Measurements from ENCODE around the gene FUS.

DNA sequence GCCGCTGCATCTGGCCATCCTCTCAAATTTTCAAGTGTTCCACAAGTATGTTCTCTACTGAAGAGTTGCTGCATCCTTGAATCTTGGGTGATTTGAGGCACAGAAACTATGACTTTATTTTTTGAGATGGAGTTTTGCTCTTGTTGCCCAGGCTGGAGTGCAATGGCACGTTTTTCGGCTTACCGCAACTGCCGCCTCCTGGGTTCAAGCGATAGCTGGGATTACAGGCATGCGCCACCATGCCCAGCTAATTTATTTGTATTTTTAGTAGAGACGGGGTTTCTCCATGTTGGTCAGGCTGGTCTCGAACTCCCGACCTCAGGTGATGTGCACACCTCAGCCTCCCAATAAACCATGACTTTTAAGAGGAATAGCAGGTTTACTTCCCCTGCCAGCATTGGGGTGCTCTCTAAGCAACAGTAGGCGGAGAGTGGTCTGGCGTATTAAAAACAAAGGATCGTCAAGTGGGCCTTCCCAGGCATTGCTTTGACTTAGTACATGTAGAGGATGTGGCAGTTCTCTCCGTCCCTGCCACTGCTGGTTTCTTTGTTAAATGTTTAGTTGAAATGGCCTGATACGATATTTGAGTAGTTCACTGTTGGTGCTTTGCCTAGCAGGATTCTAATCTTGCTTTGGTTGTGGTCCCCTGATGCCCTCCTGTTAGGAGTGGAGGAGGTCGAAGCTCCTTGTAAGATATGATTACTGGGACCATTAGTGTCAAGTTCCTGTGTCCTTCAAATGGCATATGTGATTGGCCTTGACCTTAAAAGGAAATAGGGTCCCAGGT lies 13.1 kb downstream of the FUS start:
- no peak for TF ChIP-seq ZNF425 (CRISPR knock-in tag; conservative IDR thresholded peaks at IDR 0.05)
- TF ChIP-seq, protein P1, sequence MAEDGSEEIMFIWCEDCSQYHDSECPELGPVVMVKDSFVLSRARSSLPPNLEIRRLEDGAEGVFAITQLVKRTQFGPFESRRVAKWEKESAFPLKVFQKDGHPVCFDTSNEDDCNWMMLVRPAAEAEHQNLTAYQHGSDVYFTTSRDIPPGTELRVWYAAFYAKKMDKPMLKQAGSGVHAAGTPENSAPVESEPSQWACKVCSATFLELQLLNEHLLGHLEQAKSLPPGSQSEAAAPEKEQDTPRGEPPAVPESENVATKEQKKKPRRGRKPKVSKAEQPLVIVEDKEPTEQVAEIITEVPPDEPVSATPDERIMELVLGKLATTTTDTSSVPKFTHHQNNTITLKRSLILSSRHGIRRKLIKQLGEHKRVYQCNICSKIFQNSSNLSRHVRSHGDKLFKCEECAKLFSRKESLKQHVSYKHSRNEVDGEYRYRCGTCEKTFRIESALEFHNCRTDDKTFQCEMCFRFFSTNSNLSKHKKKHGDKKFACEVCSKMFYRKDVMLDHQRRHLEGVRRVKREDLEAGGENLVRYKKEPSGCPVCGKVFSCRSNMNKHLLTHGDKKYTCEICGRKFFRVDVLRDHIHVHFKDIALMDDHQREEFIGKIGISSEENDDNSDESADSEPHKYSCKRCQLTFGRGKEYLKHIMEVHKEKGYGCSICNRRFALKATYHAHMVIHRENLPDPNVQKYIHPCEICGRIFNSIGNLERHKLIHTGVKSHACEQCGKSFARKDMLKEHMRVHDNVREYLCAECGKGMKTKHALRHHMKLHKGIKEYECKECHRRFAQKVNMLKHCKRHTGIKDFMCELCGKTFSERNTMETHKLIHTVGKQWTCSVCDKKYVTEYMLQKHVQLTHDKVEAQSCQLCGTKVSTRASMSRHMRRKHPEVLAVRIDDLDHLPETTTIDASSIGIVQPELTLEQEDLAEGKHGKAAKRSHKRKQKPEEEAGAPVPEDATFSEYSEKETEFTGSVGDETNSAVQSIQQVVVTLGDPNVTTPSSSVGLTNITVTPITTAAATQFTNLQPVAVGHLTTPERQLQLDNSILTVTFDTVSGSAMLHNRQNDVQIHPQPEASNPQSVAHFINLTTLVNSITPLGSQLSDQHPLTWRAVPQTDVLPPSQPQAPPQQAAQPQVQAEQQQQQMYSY (CRISPR knock-in tag; IDR thresholded peaks at IDR 0.05): no peak
- TF ChIP-seq FOXP1 (CRISPR knock-in tag; IDR thresholded peaks at IDR 0.05; ENCODE audit: borderline replicate concordance): no peak
- TF ChIP-seq, protein P2, sequence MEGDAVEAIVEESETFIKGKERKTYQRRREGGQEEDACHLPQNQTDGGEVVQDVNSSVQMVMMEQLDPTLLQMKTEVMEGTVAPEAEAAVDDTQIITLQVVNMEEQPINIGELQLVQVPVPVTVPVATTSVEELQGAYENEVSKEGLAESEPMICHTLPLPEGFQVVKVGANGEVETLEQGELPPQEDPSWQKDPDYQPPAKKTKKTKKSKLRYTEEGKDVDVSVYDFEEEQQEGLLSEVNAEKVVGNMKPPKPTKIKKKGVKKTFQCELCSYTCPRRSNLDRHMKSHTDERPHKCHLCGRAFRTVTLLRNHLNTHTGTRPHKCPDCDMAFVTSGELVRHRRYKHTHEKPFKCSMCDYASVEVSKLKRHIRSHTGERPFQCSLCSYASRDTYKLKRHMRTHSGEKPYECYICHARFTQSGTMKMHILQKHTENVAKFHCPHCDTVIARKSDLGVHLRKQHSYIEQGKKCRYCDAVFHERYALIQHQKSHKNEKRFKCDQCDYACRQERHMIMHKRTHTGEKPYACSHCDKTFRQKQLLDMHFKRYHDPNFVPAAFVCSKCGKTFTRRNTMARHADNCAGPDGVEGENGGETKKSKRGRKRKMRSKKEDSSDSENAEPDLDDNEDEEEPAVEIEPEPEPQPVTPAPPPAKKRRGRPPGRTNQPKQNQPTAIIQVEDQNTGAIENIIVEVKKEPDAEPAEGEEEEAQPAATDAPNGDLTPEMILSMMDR (IDR thresholded peaks at IDR 0.05): no peak
- TF ChIP-seq USF2 (CRISPR knock-in tag; IDR thresholded peaks at IDR 0.05): no peak
- no peak for TF ChIP-seq MAX (CRISPR knock-in tag; IDR thresholded peaks at IDR 0.05)
- no peak for TF ChIP-seq ZNF232 (CRISPR knock-in tag; IDR thresholded peaks at IDR 0.05)
- no peak for TF ChIP-seq USF1 (CRISPR knock-in tag; IDR thresholded peaks at IDR 0.05)
- TF ChIP-seq ESRRA (CRISPR knock-in tag; IDR thresholded peaks at IDR 0.05; ENCODE audit: borderline replicate concordance): no peak
- no peak for TF ChIP-seq ELF4 (CRISPR knock-in tag; IDR thresholded peaks at IDR 0.05; ENCODE audit: low read depth)
- no peak for TF ChIP-seq MYBL2 (CRISPR knock-in tag; IDR thresholded peaks at IDR 0.05)
- no peak for TF ChIP-seq PREB (CRISPR knock-in tag; IDR thresholded peaks at IDR 0.05; ENCODE audit: borderline replicate concordance)
